GM19193 (cell line): Measurements from ENCODE around the gene UCN2.

Experiments
- POLR2A ChIP-seq: IDR thresholded peaks from 4 replicates; pipeline ENCODE4 v1.6.1; 2011; ENCODE audit not compliant: insufficient read depth, insufficient read length; ENCODE audit errors: extremely low read depth

UCN2 gene

DNA sequence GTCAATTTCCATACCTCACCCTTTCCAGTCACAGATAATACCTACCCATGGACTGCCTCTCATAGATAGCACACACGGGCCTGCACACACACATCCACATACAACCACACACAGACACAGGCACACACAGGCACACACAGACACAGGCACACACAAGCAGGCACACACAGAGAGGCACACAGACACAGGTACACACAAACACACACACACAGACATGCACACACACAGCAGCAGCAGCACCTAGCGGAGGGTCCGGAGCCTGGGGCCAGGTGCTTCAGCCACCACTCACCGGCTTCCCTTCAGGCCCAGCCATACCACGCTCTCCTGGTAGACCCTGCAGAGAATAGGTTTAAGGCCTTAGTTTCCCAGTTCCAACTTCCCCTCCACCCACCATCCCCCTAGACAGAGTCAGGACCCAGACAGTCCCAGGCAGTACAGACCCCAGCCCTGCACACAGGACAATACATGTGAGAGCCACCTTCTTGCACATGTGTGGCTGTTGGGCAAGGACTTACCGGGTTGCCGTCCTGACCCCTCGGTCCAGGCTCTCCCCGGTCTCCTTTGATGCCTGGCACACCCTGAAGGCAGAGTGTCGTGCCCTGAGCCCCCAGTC lies 10.5 kb upstream of the UCN2 start:
- TF ChIP-seq POLR2A: no peak

DNA sequence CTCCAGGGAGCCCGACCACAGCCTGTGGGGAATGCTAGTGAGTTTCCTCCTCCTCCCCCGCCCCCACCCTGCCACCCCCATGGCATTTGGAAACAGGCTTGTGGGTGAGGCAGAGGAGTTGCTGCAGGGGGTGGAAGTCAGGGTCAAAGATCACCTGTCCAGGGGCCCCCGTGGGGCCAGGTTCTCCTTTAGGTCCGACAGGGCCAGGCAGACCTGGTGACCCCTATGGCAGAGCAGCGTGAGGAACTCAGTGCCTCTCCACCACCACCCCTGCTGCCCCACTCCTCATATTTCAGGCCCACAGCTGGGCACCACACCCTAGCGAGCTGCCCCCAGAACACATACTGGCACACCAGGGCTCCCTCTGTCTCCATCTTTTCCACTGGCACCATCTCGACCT lies 8.9 kb upstream of the UCN2 start:
- no peak for TF ChIP-seq POLR2A

DNA sequence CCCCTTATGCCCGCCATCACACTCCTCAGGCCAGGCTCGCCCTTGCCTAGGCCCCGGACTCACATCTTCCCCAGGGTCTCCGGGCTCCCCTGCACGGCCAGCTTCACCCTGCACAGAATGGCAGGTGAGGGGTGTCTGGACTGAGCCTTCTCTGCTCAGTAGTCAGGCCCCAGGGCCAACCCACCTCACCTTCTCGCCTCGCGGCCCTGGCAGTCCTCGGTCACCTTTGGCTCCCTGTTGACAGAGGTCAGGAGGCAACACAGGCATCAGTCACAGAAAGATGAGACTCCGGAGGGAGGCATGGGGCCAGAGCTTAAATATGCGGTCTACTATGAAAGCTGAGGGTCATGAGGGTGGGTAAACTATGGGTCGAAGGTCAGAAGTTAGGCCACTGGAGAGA lies 8.4 kb upstream of the UCN2 start:
- TF ChIP-seq POLR2A: no peak

- no peak for TF ChIP-seq POLR2A
These were observed 6.3 kb upstream of the UCN2 start for GRCh38 chr3:48569808-48570450.

DNA sequence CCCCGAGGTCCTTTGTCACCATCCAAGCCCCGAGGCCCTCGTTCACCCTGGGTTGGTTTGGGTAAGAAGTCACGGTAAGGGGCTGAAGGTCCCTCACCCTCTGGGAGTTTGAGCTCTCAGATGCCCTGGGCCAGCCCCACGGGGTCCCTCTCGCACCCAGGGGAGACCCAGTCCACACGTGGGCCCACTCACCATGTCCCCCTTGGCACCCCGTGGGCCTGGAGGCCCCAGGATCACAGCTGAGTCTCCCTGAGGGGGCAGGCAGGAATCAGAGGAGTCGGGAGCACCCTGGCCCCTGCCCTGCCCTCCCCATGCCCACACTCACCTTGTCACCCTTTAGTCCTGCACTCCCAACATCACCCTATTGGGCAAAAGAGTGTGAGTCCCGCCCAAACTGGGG lies 5.8 kb upstream of the UCN2 start:
- no peak for TF ChIP-seq POLR2A

- TF ChIP-seq POLR2A: no peak
These were observed 4.9 kb upstream of the UCN2 start for GRCh38 chr3:48568476-48568875.

DNA sequence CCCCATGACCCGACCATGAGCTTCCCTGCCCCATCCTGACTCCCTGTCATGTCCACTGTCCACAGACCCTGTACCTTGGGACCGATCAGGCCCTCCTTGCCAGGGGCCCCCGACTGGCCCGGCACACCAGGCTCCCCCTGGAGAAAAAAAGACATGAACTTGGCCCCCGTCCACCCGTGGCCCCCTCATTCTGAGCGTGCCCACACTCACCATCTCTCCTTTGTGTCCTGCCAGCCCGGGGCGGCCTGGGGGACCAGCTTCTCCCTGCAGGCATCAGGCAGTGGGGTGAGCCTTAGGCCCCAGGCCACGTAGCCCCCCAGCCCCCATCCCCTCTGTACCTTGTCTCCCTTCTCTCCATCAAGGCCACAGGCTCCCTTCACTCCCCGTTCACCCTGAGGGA lies 3.9 kb upstream of the UCN2 start:
- no peak for TF ChIP-seq POLR2A

DNA sequence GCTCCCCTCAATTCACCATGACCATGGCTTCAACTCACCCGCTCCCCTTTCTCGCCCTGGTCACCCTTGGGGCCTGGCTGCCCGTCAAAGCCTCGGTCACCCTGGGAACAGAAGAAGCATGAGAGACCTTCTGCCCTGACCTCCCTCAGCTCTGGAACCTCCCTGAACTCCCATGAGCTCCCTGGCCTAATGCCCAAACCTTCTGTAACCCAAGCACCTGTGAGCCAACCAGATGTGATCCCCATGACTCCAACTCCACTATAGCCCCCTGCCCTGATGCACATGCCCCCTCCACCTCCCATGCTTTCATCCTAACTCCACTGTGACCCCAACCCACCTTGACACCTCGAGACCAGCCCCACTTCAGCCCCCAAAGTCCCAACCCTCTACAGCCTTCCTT lies 3.5 kb upstream of the UCN2 start:
- no peak for TF ChIP-seq POLR2A

DNA sequence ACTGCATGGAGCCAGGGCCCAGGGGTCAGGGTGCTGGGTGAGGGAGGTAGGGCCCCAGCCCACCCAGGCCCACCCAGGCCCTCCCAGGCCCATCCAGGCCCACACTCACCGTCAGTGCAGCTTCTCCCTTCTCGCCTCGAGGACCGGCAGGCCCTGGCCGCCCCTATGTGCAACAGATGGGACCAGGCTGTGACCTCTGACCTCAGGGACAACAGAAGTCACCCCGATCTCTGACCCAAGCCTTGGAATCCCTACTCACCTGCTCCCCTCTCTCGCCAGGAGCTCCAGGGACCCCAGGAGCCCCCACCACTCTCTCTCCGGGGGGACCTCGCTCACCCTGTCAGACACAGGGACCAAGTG lies 2.8 kb upstream of the UCN2 start:
- TF ChIP-seq POLR2A: no peak

DNA sequence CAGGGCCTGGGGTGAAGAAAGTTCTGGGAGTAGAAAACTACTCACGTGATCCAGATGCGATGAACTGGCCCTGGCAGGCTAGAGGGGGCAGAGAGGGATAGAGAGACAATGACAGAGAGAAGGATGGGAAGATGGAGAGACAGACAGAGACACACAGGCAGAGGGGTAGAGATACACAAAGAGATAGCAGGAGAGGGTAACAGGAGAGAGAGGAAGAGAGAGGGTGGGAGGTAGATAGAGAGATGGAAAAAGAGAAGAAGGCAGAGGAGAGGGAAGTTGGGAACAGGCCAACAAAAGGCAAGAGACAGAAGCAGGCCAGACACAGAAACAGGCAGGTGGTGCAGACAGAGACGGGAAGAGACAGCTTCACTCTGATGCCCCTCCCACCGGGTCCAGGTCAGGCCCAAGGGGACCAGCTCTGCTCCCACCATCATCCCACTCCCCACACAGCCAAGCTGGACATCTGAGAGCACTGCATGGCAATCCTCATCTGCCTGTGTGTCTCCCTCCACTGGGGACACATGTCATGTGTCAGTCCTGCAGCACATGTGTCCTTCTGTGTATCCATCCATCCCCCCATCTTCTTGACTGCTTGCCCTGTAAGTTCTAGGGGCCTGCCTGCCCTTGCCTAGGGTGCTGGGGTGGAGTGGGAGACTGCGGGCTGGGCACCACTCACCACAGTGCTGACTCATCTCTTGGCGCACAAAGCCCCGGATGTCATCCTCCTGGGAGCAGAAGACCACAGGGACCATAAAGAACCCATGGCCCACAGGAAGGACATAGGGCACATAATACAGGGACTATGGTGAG lies 2.2 kb upstream of the UCN2 start:
- TF ChIP-seq POLR2A: no peak

GRCh38 chr3:48565186-48565585 lies 1.6 kb upstream of the UCN2 start:
- no peak for TF ChIP-seq POLR2A

- no peak for TF ChIP-seq POLR2A
These were observed 1.1 kb upstream of the UCN2 start for GRCh38 chr3:48564667-48565066.

GRCh38 chr3:48564022-48564421 lies 441 bp upstream of the UCN2 start:
- no peak for TF ChIP-seq POLR2A

DNA sequence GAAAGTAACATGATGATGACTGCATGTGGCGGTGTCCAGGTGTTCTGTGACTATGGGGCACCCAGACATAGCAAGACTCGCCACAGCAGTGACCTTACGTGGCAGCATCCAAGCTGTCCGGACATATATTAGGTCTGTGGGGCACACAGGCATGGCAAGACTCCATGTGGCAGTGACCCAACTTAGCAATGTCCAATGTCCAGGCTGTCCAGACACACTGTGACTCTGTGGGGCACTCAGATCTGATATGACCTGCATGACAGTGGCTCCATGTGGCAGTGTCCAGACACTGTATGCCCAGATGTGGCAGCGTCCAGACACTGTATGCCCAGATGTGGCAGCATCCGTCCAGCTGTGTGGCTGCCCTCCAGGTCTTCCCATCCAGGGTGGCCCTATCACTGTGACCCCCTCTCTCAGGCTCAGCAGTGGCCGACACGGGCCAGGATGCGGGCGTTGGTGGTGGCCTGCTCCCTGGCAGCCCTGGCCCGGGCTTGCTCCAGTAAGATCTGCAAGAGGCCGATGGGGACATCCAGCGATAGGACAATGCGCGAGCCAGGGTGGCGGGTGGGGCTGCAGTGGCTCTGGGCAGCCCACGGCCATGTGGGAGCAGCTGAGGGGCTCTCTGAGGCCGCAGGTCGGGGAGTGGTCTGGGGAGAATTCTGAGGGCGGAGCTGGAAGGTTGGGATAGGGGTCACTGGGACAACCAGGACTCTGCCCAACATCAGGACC lies 1.1 kb downstream of the UCN2 start:
- no peak for TF ChIP-seq POLR2A

DNA sequence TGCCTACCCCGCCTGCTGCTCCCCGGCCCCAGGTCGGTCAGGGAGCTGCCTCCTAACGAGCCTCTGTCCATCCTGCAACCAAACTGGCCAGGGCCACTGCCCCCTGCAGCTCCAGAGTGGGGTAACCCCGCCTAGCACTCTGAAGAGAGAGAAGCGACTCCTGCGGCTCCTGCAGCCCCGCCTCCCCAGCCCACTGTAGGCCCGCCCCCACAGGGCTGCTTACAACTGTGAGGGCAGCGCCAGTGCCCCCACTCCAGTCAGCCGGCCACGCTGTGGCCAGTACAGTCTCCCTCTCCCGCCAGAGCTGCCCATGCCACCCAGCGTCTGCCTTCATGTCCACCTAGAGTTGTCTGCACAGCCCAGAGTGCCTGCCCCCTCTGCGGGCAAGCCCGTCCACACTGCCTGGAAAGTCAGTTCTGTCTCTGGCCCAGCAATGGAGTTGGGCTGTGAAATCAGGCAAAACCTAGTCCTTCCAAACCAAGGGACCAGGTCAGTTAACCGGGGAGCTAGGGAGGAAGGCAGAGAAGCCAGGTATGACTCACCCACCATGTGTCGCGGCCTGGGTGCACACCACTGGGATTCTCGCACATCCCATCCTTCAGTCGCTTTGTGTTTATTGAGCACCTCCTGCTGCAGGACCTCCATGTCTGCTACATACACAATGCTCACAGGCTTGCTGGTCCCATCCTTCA lies 2.4 kb downstream of the UCN2 start:
- TF ChIP-seq POLR2A: no peak

DNA sequence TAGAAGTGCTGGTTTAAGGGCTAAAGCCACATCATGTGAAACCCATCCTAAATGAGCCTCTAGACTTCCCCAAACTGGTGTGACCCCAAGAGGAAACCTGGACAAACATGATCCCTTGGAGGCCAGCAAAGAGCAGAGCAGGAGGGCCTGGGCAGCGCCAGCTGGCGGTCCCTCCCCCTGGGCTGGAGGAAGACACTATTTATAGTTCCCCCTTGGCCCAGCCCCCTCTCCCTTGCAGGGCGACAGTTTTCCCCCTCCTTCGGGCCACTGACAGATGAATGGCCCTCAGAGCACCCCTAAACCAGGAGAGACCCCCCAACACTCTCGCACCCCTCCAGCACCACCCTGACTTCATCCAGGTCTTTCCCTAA lies 2.9 kb downstream of the UCN2 start:
- TF ChIP-seq POLR2A: no peak
